H1 (cell line): ENCODE data around the gene RERE. TPM values are rescaled to one million over a fixed set of nuclear protein-coding genes. Genes with fewer than 3 reads are reported as not detected.

ENCODE experiments used
- BCL11A ChIP-seq, 2 experiments: IDR thresholded peaks; one replicate each; pipeline ENCODE4 v1.6.1; 2011; ENCODE audit warnings: low read depth in 2 of 2, low read length in 2 of 2, mild to moderate bottlenecking in 2 of 2
- CBX8 ChIP-seq: fragments of 300-800, 300-1000 bp; sonication (generic); IDR thresholded peaks from 2 replicates; pipeline ENCODE4 v1.7.1; 2016; ENCODE audit warnings: low read depth, low read length, borderline replicate concordance
- EGR1 ChIP-seq: IDR thresholded peaks from 2 replicates; pipeline ENCODE4 v1.6.1; 2011; ENCODE audit warnings: low read depth, low read length, borderline replicate concordance
- HDAC2 ChIP-seq, 2 experiments: fragments of 300-600 bp in 1 of 2; sonication (generic) in 1 of 2; IDR thresholded peaks; 2 replicates each; pipeline ENCODE4 v1.6.1; 2011 to 2012; ENCODE audit warnings: low read depth in 2 of 2, low read length in 2 of 2, mild to moderate bottlenecking in 2 of 2, moderate library complexity in 2 of 2, borderline replicate concordance in 1 of 2, inconsistent platforms in 1 of 2
- HDAC6 ChIP-seq: IDR thresholded peaks from one replicate; pipeline ENCODE4 v1.7.1; 2012; ENCODE audit warnings: low read depth, mild to moderate bottlenecking, inconsistent platforms, low read length, moderate library complexity
- JUND ChIP-seq: IDR thresholded peaks from 2 replicates; pipeline ENCODE4 v1.6.1; 2011; ENCODE audit warnings: mild to moderate bottlenecking, improper control_type of control experiment, low read length
- KDM4A ChIP-seq: IDR thresholded peaks from one replicate; pipeline ENCODE4 v1.7.1; 2012; ENCODE audit warnings: low read depth, mild to moderate bottlenecking, moderate library complexity, low read length, inconsistent platforms; ENCODE audit not compliant: severe bottlenecking
- MAFK ChIP-seq: IDR thresholded peaks from 2 replicates; pipeline ENCODE4 v1.6.1; 2012; ENCODE audit warnings: low read depth, mild to moderate bottlenecking, improper control_type of control experiment, low read length
- PHF8 ChIP-seq: fragments of 200-600 bp; sonication (generic); conservative IDR thresholded peaks from 2 replicates; pipeline ENCODE4 v1.7.1; 2012; ENCODE audit warnings: low read depth, mild to moderate bottlenecking, inconsistent platforms, low read length, moderate library complexity
- POLR2A ChIP-seq, 2 experiments: IDR thresholded peaks; 1 replicate in 1 of 2; 2 replicates in 1 of 2; pipeline ENCODE4 v1.6.1; 2011; ENCODE audit warnings: low read depth in 2 of 2, low read length in 2 of 2, mild to moderate bottlenecking in 2 of 2; ENCODE audit errors: control extremely low read depth in 1 of 2
- RXRA ChIP-seq: IDR thresholded peaks from 2 replicates; pipeline ENCODE4 v1.6.1; 2011; ENCODE audit warnings: low read depth, mild to moderate bottlenecking, low read length, moderate library complexity; ENCODE audit not compliant: insufficient read depth
- SIRT6 ChIP-seq: IDR thresholded peaks from one replicate; pipeline ENCODE4 v1.7.1; 2012; ENCODE audit warnings: low read length, inconsistent platforms
- SIX5 ChIP-seq: IDR thresholded peaks from 2 replicates; pipeline ENCODE4 v1.6.1; 2011; ENCODE audit warnings: mild to moderate bottlenecking, low read depth, low read length
- SRF ChIP-seq: IDR thresholded peaks from 2 replicates; pipeline ENCODE4 v1.6.1; 2011; ENCODE audit warnings: mild to moderate bottlenecking, low read depth, low read length, moderate library complexity
- TBP ChIP-seq: IDR thresholded peaks from 2 replicates; pipeline ENCODE4 v1.6.1; 2011; ENCODE audit warnings: low read depth, low read length, improper control_type of control experiment
- polyA plus RNA-seq, 7 experiments: library from polyadenylated mRNA; depleted of rRNA in 3 of 7; stranded (reverse) in 5 of 7; unstranded in 2 of 7; fragments of >200 nt in 5 of 7; fragments of 200-250 nt in 2 of 7; gene quantifications; 1 replicate in 5 of 7; 2 replicates in 1 of 7; 4 replicates in 1 of 7; pipeline versions ENCODE4 v1.2.1 to v1.2.3, GENCODE V29; 2011 to 2013; ENCODE audit warnings: missing spikeins in 2 of 7, mixed read lengths in 2 of 7
- total RNA-seq: library from RNA; stranded (reverse); fragmentation: NEBNext Ultra II Directional; extraction: Animal tissue kit (Norgen Biotek cat#: 25700); gene quantifications from 2 replicates; pipeline ENCODE4 v1.2.1, GENCODE V29; 2021

Gene RERE
- total and polyA plus RNA-seq, 2 of the 8 experiments (the other 6 are each of a cell fraction or from before 2014, with no cell fraction given) = 15.3 to 142 TPM

DNA sequence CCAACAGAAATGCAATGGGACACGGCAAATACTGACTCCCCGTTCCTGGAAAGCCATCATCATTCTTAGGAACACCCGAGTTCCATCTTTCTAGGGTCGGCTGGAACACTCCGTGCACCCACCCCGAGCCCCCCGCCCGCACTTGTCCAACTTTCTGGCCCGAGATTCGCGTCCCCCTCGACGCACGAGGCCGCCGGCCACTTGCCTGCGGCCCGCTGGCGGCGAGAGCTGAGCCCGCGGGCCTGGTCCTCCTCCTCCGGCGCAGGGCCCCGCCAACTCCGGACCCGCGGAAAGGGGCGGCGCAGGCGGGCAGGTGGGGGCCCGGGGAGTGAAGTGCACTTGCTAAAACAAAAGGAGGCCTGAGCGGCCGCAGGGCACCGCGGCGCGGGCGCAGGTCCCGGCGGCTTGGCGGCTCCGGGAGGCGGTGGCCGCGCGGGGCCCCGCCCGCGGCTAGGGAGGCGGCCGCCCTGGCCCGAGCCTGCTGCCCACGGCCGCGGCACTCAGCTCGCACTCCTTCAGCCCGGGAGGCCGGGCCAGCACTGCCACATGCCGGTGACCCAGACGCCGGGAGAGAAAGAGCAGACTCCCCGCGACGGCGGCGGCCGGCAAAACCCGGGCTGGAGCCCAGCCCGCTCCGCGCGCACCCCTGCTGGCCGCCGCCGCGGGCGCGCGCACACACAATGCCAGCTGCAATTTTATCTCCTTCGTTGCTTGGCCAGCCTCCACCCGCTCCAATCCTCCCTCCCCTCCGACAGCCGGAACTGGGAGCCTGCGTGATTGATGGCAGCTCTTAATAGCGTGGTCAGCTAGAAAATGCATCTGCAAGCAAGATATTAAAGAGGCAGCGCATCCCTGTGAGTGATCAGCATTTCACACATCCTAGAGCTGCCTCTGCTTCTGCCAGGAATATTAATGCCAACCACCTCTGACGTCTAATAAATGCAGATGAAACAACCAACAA is 114.3 kb downstream of the RERE start (continued):
- TF ChIP-seq EGR1 = peak; percentile 70
- TF ChIP-seq JUND = 0 out of 2 replicates have a peak, but pooled peaks have one; percentile 12
- TF ChIP-seq MAFK = no peak
- TF ChIP-seq SRF = no peak
- no peak for TF ChIP-seq CBX8
- no peak for TF ChIP-seq KDM4A
- peak; percentile 78 to 92 for TF ChIP-seq POLR2A (IDR thresholded peaks at IDR 0.05; ENCODE audit: control extremely low read depth in 1 of 2, low read depth in 2 of 2, low read length in 2 of 2)
- no peak for TF ChIP-seq HDAC6
- peak; percentile 84 for TF ChIP-seq TBP
- no peak for TF ChIP-seq SIRT6
- TF ChIP-seq SIX5 = no peak
- TF ChIP-seq PHF8 = peak; percentile 73
- no peak for TF ChIP-seq HDAC2 (IDR thresholded peaks at IDR 0.05; ENCODE audit: borderline replicate concordance in 1 of 2, low read depth in 2 of 2, low read length in 2 of 2)
- TF ChIP-seq BCL11A (IDR thresholded peaks at IDR 0.05; ENCODE audit: low read depth in 2 of 2, low read length in 2 of 2) = no peak
- TF ChIP-seq RXRA = no peak
